H9 (cell line): Measurements from ENCODE around the gene EEF1AKMT3. TPM values are rescaled to one million over a fixed set of nuclear protein-coding genes. Genes with fewer than 3 reads are reported as not detected.

Experiments used
- DNase-seq: peaks from one replicate; pipeline ENCODE4 v3.0.0-alpha.2; 2017
- H2AFZ ChIP-seq: one replicate; pipeline ENCODE4 v1.6.1; 2013; ENCODE audit warnings: mild to moderate bottlenecking, low read length, control low read depth, moderate library complexity
- H2AK5ac ChIP-seq: 2 replicates; pipeline ENCODE4 v1.6.1; 2013; ENCODE audit warnings: low read length, control low read depth, mixed read lengths; ENCODE audit not compliant: insufficient read length
- H2BK120ac ChIP-seq: one replicate; pipeline ENCODE4 v1.6.1; 2013; ENCODE audit warnings: low read depth, mild to moderate bottlenecking, low read length, control low read depth, inconsistent platforms; ENCODE audit not compliant: poor library complexity, severe bottlenecking
- H2BK12ac ChIP-seq: 2 replicates; pipeline ENCODE4 v1.6.1; 2013; ENCODE audit warnings: low read length, control low read depth, mixed read lengths, low read depth; ENCODE audit not compliant: insufficient read length
- H2BK15ac ChIP-seq: 2 replicates; pipeline ENCODE4 v1.6.1; 2013; ENCODE audit warnings: low read depth, low read length, control low read depth
- H2BK20ac ChIP-seq: one replicate; pipeline ENCODE4 v1.6.1; 2013; ENCODE audit warnings: low read depth, mild to moderate bottlenecking, low read length, control low read depth, inconsistent platforms; ENCODE audit not compliant: poor library complexity, severe bottlenecking
- H2BK5ac ChIP-seq: 2 replicates; pipeline ENCODE4 v1.6.1; 2013; ENCODE audit warnings: low read length, control low read depth, mixed read lengths; ENCODE audit not compliant: insufficient read length
- H3K14ac ChIP-seq: 2 replicates; pipeline ENCODE4 v1.6.1; 2013; ENCODE audit warnings: low read length, control low read depth; ENCODE audit not compliant: insufficient read depth
- H3K18ac ChIP-seq: 2 replicates; pipeline ENCODE4 v1.6.1; 2013; ENCODE audit warnings: low read depth, mild to moderate bottlenecking, mixed read lengths, low read length, control low read depth; ENCODE audit not compliant: insufficient read length
- H3K23ac ChIP-seq: 2 replicates; pipeline ENCODE4 v1.6.1; 2013; ENCODE audit warnings: low read length, control low read depth, mixed read lengths, low read depth; ENCODE audit not compliant: insufficient read length
- H3K23me2 ChIP-seq: 2 replicates; pipeline ENCODE4 v1.6.1; 2013; ENCODE audit warnings: low read depth, mild to moderate bottlenecking, mixed read lengths, low read length, control low read depth; ENCODE audit not compliant: insufficient read length, poor library complexity, severe bottlenecking
- H3K27ac ChIP-seq: 2 replicates; pipeline ENCODE4 v1.5.1; 2013; ENCODE audit warnings: low read length, control low read depth, mixed read lengths, low read depth; ENCODE audit not compliant: insufficient read length
- H3K27me3 ChIP-seq: 2 replicates; pipeline ENCODE4 v1.6.1; 2013; ENCODE audit warnings: low read length, control low read depth, inconsistent platforms; ENCODE audit not compliant: insufficient read depth
- H3K4ac ChIP-seq: 2 replicates; pipeline ENCODE4 v1.6.1; 2013; ENCODE audit warnings: low read depth, mild to moderate bottlenecking, control low read depth, inconsistent platforms, low read length, moderate library complexity
- H3K4me1 ChIP-seq: 2 replicates; pipeline ENCODE4 v1.6.1; 2013; ENCODE audit warnings: low read length, control low read depth, inconsistent platforms; ENCODE audit not compliant: insufficient read depth
- H3K4me2 ChIP-seq: 2 replicates; pipeline ENCODE4 v1.6.1; 2013; ENCODE audit warnings: low read length, control low read depth, mixed read lengths; ENCODE audit not compliant: insufficient read length, insufficient read depth
- H3K56ac ChIP-seq: 2 replicates; pipeline ENCODE4 v1.6.1; 2013; ENCODE audit warnings: low read depth, mild to moderate bottlenecking, mixed read lengths, low read length, control low read depth; ENCODE audit not compliant: insufficient read length
- H3K79me1 ChIP-seq: 2 replicates; pipeline ENCODE4 v1.6.1; 2013; ENCODE audit warnings: low read depth, mild to moderate bottlenecking, moderate library complexity, low read length, control low read depth, inconsistent platforms; ENCODE audit not compliant: insufficient read depth, poor library complexity, severe bottlenecking
- H3K79me2 ChIP-seq: 2 replicates; pipeline ENCODE4 v1.6.1; 2013; ENCODE audit warnings: low read length, control low read depth, inconsistent platforms; ENCODE audit not compliant: insufficient read depth
- H3K9ac ChIP-seq: 2 replicates; pipeline ENCODE4 v1.6.1; 2013; ENCODE audit warnings: low read length, control low read depth, mixed read lengths; ENCODE audit not compliant: insufficient read length; ENCODE audit errors: extremely low read depth
- H3K9me3 ChIP-seq: one replicate; pipeline ENCODE4 v1.6.1; 2013; ENCODE audit warnings: low read depth, low read length, inconsistent platforms; ENCODE audit not compliant: control insufficient read depth
- H3T11ph ChIP-seq: one replicate; pipeline ENCODE4 v1.6.1; 2013; ENCODE audit warnings: mild to moderate bottlenecking, low read length, control low read depth, inconsistent platforms
- H4K20me1 ChIP-seq: one replicate; pipeline ENCODE4 v1.6.1; 2013; ENCODE audit not compliant: control insufficient read depth, insufficient read length, insufficient read depth
- H4K5ac ChIP-seq: 2 replicates; pipeline ENCODE4 v1.6.1; 2013; ENCODE audit warnings: low read depth, mild to moderate bottlenecking, mixed read lengths, low read length, control low read depth; ENCODE audit not compliant: insufficient read length
- H4K8ac ChIP-seq: replicated peaks from 2 replicates; pipeline ENCODE4 v1.6.1; 2013; ENCODE audit warnings: low read length, control low read depth, mixed read lengths, low read depth; ENCODE audit not compliant: insufficient read length
- H4K91ac ChIP-seq: 2 replicates; pipeline ENCODE4 v1.6.1; 2013; ENCODE audit warnings: low read depth, mild to moderate bottlenecking, moderate library complexity, mixed read lengths, low read length, control low read depth; ENCODE audit not compliant: insufficient read length
- H3K27ac Mint-ChIP-seq, 3 experiments: 2 replicates in 2 of 3; 3 replicates in 1 of 3; pipeline ENCODE4 v1.8.0; 2020 to 2021; ENCODE audit warnings: mixed read lengths in 3 of 3, mild to moderate bottlenecking in 1 of 3, moderate library complexity in 1 of 3
- H3K27me3 Mint-ChIP-seq: 2 replicates; pipeline ENCODE4 v1.8.0; 2021; ENCODE audit warnings: low read depth, mild to moderate bottlenecking, moderate library complexity, mixed read lengths
- H3K36me3 Mint-ChIP-seq, 3 experiments: 2 replicates in 2 of 3; 3 replicates in 1 of 3; pipeline ENCODE4 v1.8.0; 2020 to 2021; ENCODE audit warnings: low read depth in 3 of 3, mixed read lengths in 3 of 3; ENCODE audit not compliant: insufficient read depth in 1 of 3
- H3K4me1 Mint-ChIP-seq, 2 experiments: 2 replicates each; pipeline ENCODE4 v1.8.0; 2020; ENCODE audit warnings: mixed read lengths in 2 of 2
- H3K4me3 Mint-ChIP-seq, 2 experiments: 2 replicates in 1 of 2; 3 replicates in 1 of 2; pipeline ENCODE4 v1.8.0; 2020 to 2021; ENCODE audit warnings: mild to moderate bottlenecking in 2 of 2, mixed read lengths in 2 of 2, moderate library complexity in 1 of 2
- H3K9me3 Mint-ChIP-seq, 2 experiments: 2 replicates in 1 of 2; 3 replicates in 1 of 2; pipeline ENCODE4 v1.8.0; 2020; ENCODE audit warnings: mild to moderate bottlenecking in 2 of 2, mixed read lengths in 2 of 2, moderate library complexity in 1 of 2
- CTCF ChIP-seq: fragments of 200-600 bp; sonication (generic); conservative IDR thresholded peaks from 3 replicates; pipeline ENCODE4 v1.8.0; 2021; ENCODE audit warnings: antibody characterized with exemption, mild to moderate bottlenecking
- WGBS: extraction: QIAGEN DNeasy Blood & Tissue Kit; methylation state at CpG from one replicate; pipeline ENCODE4 v1.1.7; 2013; ENCODE audit warnings: missing lambda C conversion rate, low lambda C conversion rate, mixed read lengths; ENCODE audit not compliant: insufficient read length; ENCODE audit errors: extremely low coverage; 5-methylcytosine and 5-hydroxymethylcytosine counted together
- total RNA-seq: library from RNA; stranded (reverse); gene quantifications from 2 replicates; pipeline ENCODE4 v1.2.1, GENCODE V29; 2021

EEF1AKMT3 gene
- total RNA-seq, 1 experiment from 2014 or later, result 2.9 TPM

GRCh38 chr12:57743769-57744168 lies 28.6 kb upstream of the EEF1AKMT3 start:
- peaks cover 7% of the 10 kb centered on the region for H3K23me2 ChIP-seq
- H2BK120ac ChIP-seq, result no peak overlapping the region
- no peak overlapping the region for H3K23ac ChIP-seq
- no peaks in the 10 kb centered on the region for H3K79me1 ChIP-seq
- no peak overlapping the region for H3K56ac ChIP-seq
- H3K14ac ChIP-seq, result no peak overlapping the region
- H2BK5ac ChIP-seq, result no peak overlapping the region
- Mint-ChIP-seq H3K9me3 (no peaks in the 10 kb centered on the region), H3K27me3 (peaks cover 46% of the 10 kb centered on the region), H3K36me3 (peaks cover 9 to 32% (median 28%) of the 10 kb centered on the region in 3 experiments; a peak in 6 of 7 replicates), H3K27ac (no peak overlapping the region; a peak in 2 of 7 replicates), H3K4me3 (no peak overlapping the region; a peak in 2 of 5 replicates), H3K4me1 (peaks cover 22 to 24% of the 10 kb centered on the region in 2 experiments)
- no peak overlapping the region for H3K27ac ChIP-seq
- no peak overlapping the region for H3K9ac ChIP-seq
- no peak overlapping the region for H4K91ac ChIP-seq
- no peaks in the 10 kb centered on the region for H3K9me3 ChIP-seq
- WGBS, result no CpG with 5 or more reads among the region's 2 CpGs
- H3K4me1 ChIP-seq, result peaks cover 2% of the 10 kb centered on the region; the same call in 1 of the 2 replicates
- H3K18ac ChIP-seq, result no peak overlapping the region
- peaks cover 25% of the 10 kb centered on the region for H3K27me3 ChIP-seq
- no peak for DNase-seq
- no peak overlapping the region for H2BK20ac ChIP-seq
- no peak overlapping the region for H2AFZ ChIP-seq
- H2AK5ac ChIP-seq, result no peak overlapping the region
- H2BK15ac ChIP-seq, result no peak overlapping the region
- no peak overlapping the region for H3K4me2 ChIP-seq
- no peak overlapping the region for H4K8ac ChIP-seq
- no peaks in the 10 kb centered on the region for H4K20me1 ChIP-seq
- H3K79me2 ChIP-seq, result no peaks in the 10 kb centered on the region
- no peak overlapping the region for H2BK12ac ChIP-seq
- TF ChIP-seq CTCF, result no peak
- no peak overlapping the region for H4K5ac ChIP-seq
- H3K4ac ChIP-seq, result no peak overlapping the region
- H3T11ph ChIP-seq, result no peak overlapping the region
